Liver (tissue), 9 donors: ENCODE data around the gene ARL11. TPM values are rescaled to one million over a fixed set of nuclear protein-coding genes. Genes with fewer than 3 reads are reported as not detected.

Source experiments
- DNase-seq: peaks from one replicate; pipeline ENCODE4 v3.0.0-alpha.2; 2017; ENCODE audit warnings: low spot score
- H3K27ac ChIP-seq, 2 donors: one replicate each; pipeline ENCODE4 v1.7.0; 2013; ENCODE audit warnings: inconsistent platforms in 2 of 2, low read length in 2 of 2, control low read depth in 1 of 2, low read depth in 1 of 2, mild to moderate bottlenecking in 1 of 2
- H3K27me3 ChIP-seq, 4 donors: one replicate each; pipeline versions ENCODE4 v1.6.1 to v1.7.0; 2013; ENCODE audit warnings: low read length in 3 of 4, inconsistent platforms in 1 of 4, mild to moderate bottlenecking in 1 of 4, moderate library complexity in 1 of 4; ENCODE audit not compliant: control insufficient read depth in 4 of 4, insufficient read depth in 4 of 4
- H3K36me3 ChIP-seq, 4 donors: one replicate each; pipeline versions ENCODE4 v1.6.1 to v1.7.0; 2013; ENCODE audit warnings: low read length in 3 of 4, mild to moderate bottlenecking in 3 of 4, low read depth in 1 of 4, moderate library complexity in 1 of 4; ENCODE audit not compliant: control insufficient read depth in 4 of 4, insufficient read depth in 3 of 4
- H3K4me1 ChIP-seq, 4 donors: one replicate each; pipeline versions ENCODE4 v1.6.1 to v1.7.0; 2013; ENCODE audit warnings: low read length in 3 of 4, mild to moderate bottlenecking in 3 of 4, moderate library complexity in 1 of 4; ENCODE audit not compliant: control insufficient read depth in 4 of 4, insufficient read depth in 4 of 4
- H3K4me3 ChIP-seq, 3 donors: one replicate each; pipeline versions ENCODE4 v1.6.1 to v1.7.0; 2013; ENCODE audit warnings: low read length in 3 of 3, control low read depth in 1 of 3, low read depth in 1 of 3, mild to moderate bottlenecking in 1 of 3
- H3K9ac ChIP-seq, 2 donors: one replicate each; pipeline ENCODE4 v1.7.0; 2013; ENCODE audit warnings: low read length in 2 of 2, mild to moderate bottlenecking in 2 of 2, moderate library complexity in 2 of 2, control low read depth in 1 of 2, low read depth in 1 of 2
- H3K9me3 ChIP-seq, 4 donors: one replicate each; pipeline versions ENCODE4 v1.6.1 to v1.7.0; 2013; ENCODE audit warnings: low read length in 3 of 4; ENCODE audit not compliant: control insufficient read depth in 4 of 4
- EGR1 ChIP-seq, 2 donors: IDR thresholded peaks; 2 replicates each; pipeline ENCODE4 v1.6.1; 2016 to 2018; ENCODE audit warnings: antibody characterized with exemption in 2 of 2, low read depth in 2 of 2
- FOXA1 ChIP-seq: IDR thresholded peaks from 2 replicates; pipeline ENCODE4 v1.6.1; 2016; ENCODE audit warnings: antibody characterized with exemption
- FOXA2 ChIP-seq: IDR thresholded peaks from 2 replicates; pipeline ENCODE4 v1.6.1; 2016; ENCODE audit warnings: antibody characterized with exemption
- GABPA ChIP-seq, 2 donors: IDR thresholded peaks in 1 of 2; conservative IDR thresholded peaks in 1 of 2; 2 replicates each; pipeline ENCODE4 v1.6.1; 2016; ENCODE audit warnings: antibody characterized with exemption in 2 of 2, mild to moderate bottlenecking in 1 of 2, moderate library complexity in 1 of 2
- HNF4A ChIP-seq, 2 donors: conservative IDR thresholded peaks; 2 replicates each; pipeline ENCODE4 v1.6.1; 2016; ENCODE audit warnings: antibody characterized with exemption in 2 of 2, mild to moderate bottlenecking in 2 of 2
- HNF4G ChIP-seq: IDR thresholded peaks from 2 replicates; pipeline ENCODE4 v1.6.1; 2016; ENCODE audit warnings: antibody characterized with exemption
- JUND ChIP-seq, 2 donors: IDR thresholded peaks; 2 replicates each; pipeline ENCODE4 v1.6.1; 2016; ENCODE audit warnings: antibody characterized with exemption in 2 of 2
- NR2F2 ChIP-seq: IDR thresholded peaks from 2 replicates; pipeline ENCODE4 v1.6.1; 2016; ENCODE audit warnings: antibody characterized with exemption
- RAD21 ChIP-seq, 2 donors: IDR thresholded peaks; 2 replicates each; pipeline ENCODE4 v1.6.1; 2016; ENCODE audit warnings: antibody characterized with exemption in 2 of 2, mild to moderate bottlenecking in 2 of 2
- RXRA ChIP-seq, 2 donors: IDR thresholded peaks; 2 replicates each; pipeline ENCODE4 v1.6.1; 2017 to 2018; ENCODE audit warnings: antibody characterized with exemption in 2 of 2, mild to moderate bottlenecking in 1 of 2
- SP1 ChIP-seq: IDR thresholded peaks from 2 replicates; pipeline ENCODE4 v1.6.1; 2018; ENCODE audit warnings: antibody characterized with exemption, mild to moderate bottlenecking
- TAF1 ChIP-seq: conservative IDR thresholded peaks from 2 replicates; pipeline ENCODE4 v1.6.1; 2016; ENCODE audit warnings: antibody characterized with exemption, mild to moderate bottlenecking
- YY1 ChIP-seq: IDR thresholded peaks from 2 replicates; pipeline ENCODE4 v1.6.1; 2016; ENCODE audit warnings: antibody characterized with exemption, mild to moderate bottlenecking
- ZBTB33 ChIP-seq: IDR thresholded peaks from 2 replicates; pipeline ENCODE4 v1.6.1; 2016; ENCODE audit warnings: antibody characterized with exemption
- WGBS: extraction: QIAGEN DNeasy Blood & Tissue Kit; methylation state at CpG from one replicate; pipeline ENCODE4 v1.1.7; 2013; 5-methylcytosine and 5-hydroxymethylcytosine counted together
- polyA plus RNA-seq, 2 donors: library from polyadenylated mRNA; stranded (reverse) in 1 of 2; unstranded in 1 of 2; fragments of 200-250 nt in 1 of 2; fragments of >200 nt in 1 of 2; fragmentation: Nextera tagmentation in 1 of 2; extraction: Ambion mirVana in 1 of 2; gene quantifications; one replicate each; pipeline versions ENCODE4 v1.2.1 to v1.2.3, GENCODE V29; 2013 to 2015
- total RNA-seq, 2 donors: library from RNA; depleted of rRNA; stranded (reverse); fragments of >200 nt; gene quantifications; one replicate each; pipeline ENCODE4 v1.2.3, GENCODE V29; 2014
- TF ChIP-seq, protein P1 (sequence below): IDR thresholded peaks from 2 replicates; pipeline ENCODE4 v1.6.1; 2016; ENCODE audit warnings: antibody characterized with exemption
- TF ChIP-seq, protein P2 (sequence below): IDR thresholded peaks from 2 replicates; pipeline ENCODE4 v1.6.1; 2016; ENCODE audit warnings: antibody characterized with exemption
- TF ChIP-seq, protein P3 (sequence below): fragments of 150-350 bp; IDR thresholded peaks from 2 replicates; pipeline ENCODE4 v1.5.1; 2017; ENCODE audit warnings: improper control_type of control experiment, low read depth, low read length; ENCODE audit not compliant: missing input control
- TF ChIP-seq, protein P4 (sequence below): IDR thresholded peaks from 2 replicates; pipeline ENCODE4 v1.6.1; 2016; ENCODE audit warnings: antibody characterized with exemption, mild to moderate bottlenecking
- donor health status: healthy.
- donor health status: healthy.
- donor health status: healthy.
- donor health status: healthy.
- donor health status: healthy.

ARL11 gene
- total and polyA plus RNA-seq, 4 donors = 0.11 to 1.5 (median 0.59) TPM

DNA sequence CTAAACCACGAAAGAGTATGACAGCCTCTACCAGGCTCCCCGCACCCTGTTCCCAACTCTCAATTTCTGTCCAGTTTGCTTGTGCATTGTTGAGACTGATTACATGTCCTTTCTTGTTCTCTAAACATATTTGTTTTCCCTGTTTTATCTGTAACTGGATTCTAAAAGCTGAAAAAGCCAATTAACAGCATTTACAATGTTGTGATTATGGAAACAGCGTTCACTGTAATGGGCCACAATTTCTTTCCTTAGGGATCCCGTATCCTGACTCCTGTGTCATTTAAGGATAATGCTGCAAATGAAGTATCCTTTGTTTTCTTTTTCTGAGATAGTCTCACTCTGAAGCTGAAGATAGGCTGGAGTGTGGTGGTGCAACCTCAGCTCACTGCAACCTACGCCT is 42.5 kb downstream of the ARL11 start:
- Histone ChIP-seq H3K9ac (no peak overlapping the region), H3K36me3 (peaks cover under 1 to 23% (median 6%) of the 10 kb centered on the region in 4 donors), H3K27me3 (no peaks in the 10 kb centered on the region), H3K27ac (no peak overlapping the region), H3K4me1 (peaks cover 0 to 9% (median 9%) of the 10 kb centered on the region in 4 donors), H3K4me3 (no peak overlapping the region), H3K9me3 (no peaks in the 10 kb centered on the region)
- TF ChIP-seq, protein P1, sequence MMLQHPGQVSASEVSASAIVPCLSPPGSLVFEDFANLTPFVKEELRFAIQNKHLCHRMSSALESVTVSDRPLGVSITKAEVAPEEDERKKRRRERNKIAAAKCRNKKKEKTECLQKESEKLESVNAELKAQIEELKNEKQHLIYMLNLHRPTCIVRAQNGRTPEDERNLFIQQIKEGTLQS = no peak
- TF ChIP-seq, protein P2, sequence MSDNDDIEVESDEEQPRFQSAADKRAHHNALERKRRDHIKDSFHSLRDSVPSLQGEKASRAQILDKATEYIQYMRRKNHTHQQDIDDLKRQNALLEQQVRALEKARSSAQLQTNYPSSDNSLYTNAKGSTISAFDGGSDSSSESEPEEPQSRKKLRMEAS = no peak
- TF ChIP-seq HNF4A (conservative IDR thresholded peaks at IDR 0.05) (no peak), GABPA (IDR thresholded peaks at IDR 0.05 in 1 of 2, conservative IDR thresholded peaks at IDR 0.05 in 1 of 2) (no peak), HNF4G (no peak), RAD21 (IDR thresholded peaks at IDR 0.05) (no peak), RXRA (IDR thresholded peaks at IDR 0.05) (no peak), SP1 (no peak), JUND (IDR thresholded peaks at IDR 0.05) (no peak), EGR1 (IDR thresholded peaks at IDR 0.05; ENCODE audit: low read depth in 2 of 2) (no peak), YY1 (no peak), FOXA2 (no peak), FOXA1 (no peak), NR2F2 (no peak), TAF1 (no peak), ZBTB33 (no peak)
- TF ChIP-seq, protein P3, sequence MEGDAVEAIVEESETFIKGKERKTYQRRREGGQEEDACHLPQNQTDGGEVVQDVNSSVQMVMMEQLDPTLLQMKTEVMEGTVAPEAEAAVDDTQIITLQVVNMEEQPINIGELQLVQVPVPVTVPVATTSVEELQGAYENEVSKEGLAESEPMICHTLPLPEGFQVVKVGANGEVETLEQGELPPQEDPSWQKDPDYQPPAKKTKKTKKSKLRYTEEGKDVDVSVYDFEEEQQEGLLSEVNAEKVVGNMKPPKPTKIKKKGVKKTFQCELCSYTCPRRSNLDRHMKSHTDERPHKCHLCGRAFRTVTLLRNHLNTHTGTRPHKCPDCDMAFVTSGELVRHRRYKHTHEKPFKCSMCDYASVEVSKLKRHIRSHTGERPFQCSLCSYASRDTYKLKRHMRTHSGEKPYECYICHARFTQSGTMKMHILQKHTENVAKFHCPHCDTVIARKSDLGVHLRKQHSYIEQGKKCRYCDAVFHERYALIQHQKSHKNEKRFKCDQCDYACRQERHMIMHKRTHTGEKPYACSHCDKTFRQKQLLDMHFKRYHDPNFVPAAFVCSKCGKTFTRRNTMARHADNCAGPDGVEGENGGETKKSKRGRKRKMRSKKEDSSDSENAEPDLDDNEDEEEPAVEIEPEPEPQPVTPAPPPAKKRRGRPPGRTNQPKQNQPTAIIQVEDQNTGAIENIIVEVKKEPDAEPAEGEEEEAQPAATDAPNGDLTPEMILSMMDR = no peak
- TF ChIP-seq, protein P4, sequence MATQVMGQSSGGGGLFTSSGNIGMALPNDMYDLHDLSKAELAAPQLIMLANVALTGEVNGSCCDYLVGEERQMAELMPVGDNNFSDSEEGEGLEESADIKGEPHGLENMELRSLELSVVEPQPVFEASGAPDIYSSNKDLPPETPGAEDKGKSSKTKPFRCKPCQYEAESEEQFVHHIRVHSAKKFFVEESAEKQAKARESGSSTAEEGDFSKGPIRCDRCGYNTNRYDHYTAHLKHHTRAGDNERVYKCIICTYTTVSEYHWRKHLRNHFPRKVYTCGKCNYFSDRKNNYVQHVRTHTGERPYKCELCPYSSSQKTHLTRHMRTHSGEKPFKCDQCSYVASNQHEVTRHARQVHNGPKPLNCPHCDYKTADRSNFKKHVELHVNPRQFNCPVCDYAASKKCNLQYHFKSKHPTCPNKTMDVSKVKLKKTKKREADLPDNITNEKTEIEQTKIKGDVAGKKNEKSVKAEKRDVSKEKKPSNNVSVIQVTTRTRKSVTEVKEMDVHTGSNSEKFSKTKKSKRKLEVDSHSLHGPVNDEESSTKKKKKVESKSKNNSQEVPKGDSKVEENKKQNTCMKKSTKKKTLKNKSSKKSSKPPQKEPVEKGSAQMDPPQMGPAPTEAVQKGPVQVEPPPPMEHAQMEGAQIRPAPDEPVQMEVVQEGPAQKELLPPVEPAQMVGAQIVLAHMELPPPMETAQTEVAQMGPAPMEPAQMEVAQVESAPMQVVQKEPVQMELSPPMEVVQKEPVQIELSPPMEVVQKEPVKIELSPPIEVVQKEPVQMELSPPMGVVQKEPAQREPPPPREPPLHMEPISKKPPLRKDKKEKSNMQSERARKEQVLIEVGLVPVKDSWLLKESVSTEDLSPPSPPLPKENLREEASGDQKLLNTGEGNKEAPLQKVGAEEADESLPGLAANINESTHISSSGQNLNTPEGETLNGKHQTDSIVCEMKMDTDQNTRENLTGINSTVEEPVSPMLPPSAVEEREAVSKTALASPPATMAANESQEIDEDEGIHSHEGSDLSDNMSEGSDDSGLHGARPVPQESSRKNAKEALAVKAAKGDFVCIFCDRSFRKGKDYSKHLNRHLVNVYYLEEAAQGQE = no peak
- WGBS = 86% methylated on average over 5 of the region's 5 CpGs
- no peak for DNase-seq
